Naive thymus-derived CD8-positive, alpha-beta T cell (primary cell): Measurements from ENCODE around the gene RASGEF1B. TPM values are rescaled to one million over a fixed set of nuclear protein-coding genes. Genes with fewer than 3 reads are reported as not detected.
"Not testable (repeated sequence)": the region's sequence is repeated elsewhere in the genome, so short reads cannot be mapped to it uniquely, and the experiment has no call there.

Source experiments
- ATAC-seq, 2 donors: fragments of 150-1000 bp; cut with Tn5 transposase in 1 of 2; sonication (Bioruptor Pico), chemical (Tn5 transposase) in 1 of 2; 1 replicate in 1 of 2; 2 replicates in 1 of 2; pipeline ENCODE4 v1.10.0; 2021; ENCODE audit warnings: mild to moderate bottlenecking in 2 of 2, moderate library complexity in 2 of 2
- POLR2A ChIA-PET: fragments of 350-600 bp; sonication (Branson Sonifier 250); formaldehyde crosslinking; loops from one replicate; lab custom pipeline; 2021; ENCODE audit warnings: antibody characterized with exemption; lab: Charles Lee
- DNase-seq, 10 donors: peaks; one replicate each; pipeline versions ENCODE4 v3.0.0 to v3.0.0-alpha.2; 2020 to 2022
- H3K27ac Mint-ChIP-seq, 10 donors: one replicate each; pipeline ENCODE4 v1.8.0; 2020 to 2022; ENCODE audit warnings: mild to moderate bottlenecking in 10 of 10, mixed read lengths in 10 of 10, moderate library complexity in 4 of 10, inconsistent platforms in 1 of 10
- H3K27me3 Mint-ChIP-seq, 5 donors: one replicate each; pipeline ENCODE4 v1.8.0; 2021 to 2022; ENCODE audit warnings: mixed read lengths in 5 of 5
- H3K36me3 Mint-ChIP-seq, 3 donors: one replicate each; pipeline ENCODE4 v1.8.0; 2020 to 2022; ENCODE audit warnings: mixed read lengths in 3 of 3, mild to moderate bottlenecking in 2 of 3, inconsistent platforms in 1 of 3
- H3K4me1 Mint-ChIP-seq, 4 donors: one replicate each; pipeline ENCODE4 v1.8.0; 2021 to 2022; ENCODE audit warnings: mixed read lengths in 4 of 4
- H3K4me3 Mint-ChIP-seq, 10 donors: one replicate each; pipeline ENCODE4 v1.8.0; 2020 to 2022; ENCODE audit warnings: mild to moderate bottlenecking in 10 of 10, mixed read lengths in 10 of 10, moderate library complexity in 6 of 10, inconsistent platforms in 1 of 10
- H3K9me3 Mint-ChIP-seq, 9 donors: one replicate each; pipeline ENCODE4 v1.8.0; 2020 to 2022; ENCODE audit warnings: mixed read lengths in 9 of 9, mild to moderate bottlenecking in 3 of 9, inconsistent platforms in 1 of 9, moderate library complexity in 1 of 9
- polyA plus RNA-seq, 3 donors: library from polyadenylated mRNA; unstranded; fragments of 300-500 nt; fragmentation: Illumina TruSeq; gene quantifications; one replicate each; pipeline ENCODE4 v1.2.3, GENCODE V29; 2021
- total RNA-seq, 8 experiments: library from RNA in 2 of 8; stranded (reverse) in 2 of 8; gene quantifications; one replicate each; pipeline ENCODE4 v1.2.3 and lab custom pipeline; 2021 to 2026

RASGEF1B gene
- total and polyA plus RNA-seq, 5 experiments from 2014 or later, result 6.4 to 14.7 (median 13.6) TPM

DNA sequence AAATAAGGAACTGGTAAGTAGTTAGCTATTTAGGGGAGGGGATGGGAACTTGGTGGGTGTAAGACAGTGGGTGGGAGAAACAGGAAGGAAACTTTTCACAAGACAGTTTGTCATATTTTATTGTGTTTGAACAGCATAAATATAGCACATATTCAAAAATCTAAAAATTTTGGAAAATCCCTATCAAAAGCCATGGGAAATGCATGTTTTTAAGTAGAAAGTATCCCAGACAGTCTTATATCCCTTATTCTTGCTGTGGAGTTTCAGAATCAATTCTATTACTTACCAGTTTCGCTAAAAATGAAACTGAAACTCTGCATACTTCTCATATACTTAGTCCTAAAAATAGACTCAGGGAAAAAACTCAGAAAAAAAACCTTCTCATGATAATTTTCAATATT lies 22.3 kb upstream of the RASGEF1B start:
- peak in 3 of 10 donors; percentile 31 to 48 (median 45) for DNase-seq
- Mint-ChIP-seq H3K4me1 (peaks cover 20 to 58% (median 53%) of the 10 kb centered on the region in 4 donors), H3K27me3 (no peaks in the 10 kb centered on the region), H3K27ac (peak overlapping the region; percentile 83 to 95 (median 92)), H3K36me3 (peaks cover 0 to 8% (median 7%) of the 10 kb centered on the region in 3 donors), H3K4me3 (peak overlapping the region; percentile 68 to 84 (median 78)), H3K9me3 (peaks cover 0 to 13% (median 5%) of the 10 kb centered on the region in 9 donors)
- POLR2A ChIA-PET, result interaction anchor here (0.7 to 5.2 kb wide), 2 partner anchors 16 to 22 kb away, joined by 3 to 59 read pairs; partner anchors contain the start of gene RASGEF1B
- peak in 1 of 2 donors; percentile 33 for ATAC-seq

- H3K9me3 Mint-ChIP-seq, result peaks cover 0 to 13% (median 6%) of the 10 kb centered on the region in 9 donors
- POLR2A ChIA-PET, result interaction anchor here (1.0 to 5.2 kb wide), 3 partner anchors 14 to 881 kb away, joined by 3 to 59 read pairs (median 3); partner anchors contain the start of genes HNRNPD and RASGEF1B
- H3K27ac Mint-ChIP-seq, result peak overlapping the region; percentile 83 to 98 (median 93)
- no peaks in the 10 kb centered on the region for H3K27me3 Mint-ChIP-seq
- peak overlapping the region in 9 of 10 donors; percentile 18 to 67 (median 62) for H3K4me3 Mint-ChIP-seq
- H3K4me1 Mint-ChIP-seq, result peaks cover 20 to 58% (median 53%) of the 10 kb centered on the region in 4 donors
- DNase-seq, result no peak
- peak in 1 of 2 donors; percentile 24 for ATAC-seq
- H3K36me3 Mint-ChIP-seq, result peaks cover 0 to 8% (median 8%) of the 10 kb centered on the region in 3 donors
These were observed 21.0 kb upstream of the RASGEF1B start for GRCh38 chr4:81492606-81493230.

GRCh38 chr4:81491943-81492342 lies 20.2 kb upstream of the RASGEF1B start:
- POLR2A ChIA-PET, result interaction anchor here (1.1 to 5.2 kb wide), 2 partner anchors 20 to 882 kb away, joined by 3 to 59 read pairs; partner anchors contain the start of genes HNRNPD and RASGEF1B
- Mint-ChIP-seq H3K4me1 (peaks cover 20 to 58% (median 53%) of the 10 kb centered on the region in 4 donors), H3K4me3 (peak overlapping the region in 9 of 10 donors; percentile 35 to 83 (median 64)), H3K27ac (peak overlapping the region; percentile 83 to 98 (median 93)), H3K9me3 (peaks cover 0 to 13% (median 6%) of the 10 kb centered on the region in 9 donors), H3K36me3 (peaks cover 0 to 8% (median 8%) of the 10 kb centered on the region in 3 donors), H3K27me3 (no peaks in the 10 kb centered on the region)
- DNase-seq (peak in 5 of 10 donors; percentile 30 to 90 (median 81)), ATAC-seq (peak; percentile 78 to 93)

- POLR2A ChIA-PET, result interaction anchor here (0.9 to 5.2 kb wide), 4 partner anchors 8 to 1288 kb away, joined by 4 to 59 read pairs (median 5); partner anchors contain the start of gene RASGEF1B
- Mint-ChIP-seq H3K36me3 (peaks cover 0 to 8% (median 8%) of the 10 kb centered on the region in 3 donors), H3K9me3 (peaks cover 0 to 13% (median 6%) of the 10 kb centered on the region in 9 donors), H3K4me3 (peak overlapping the region in 8 of 10 donors; percentile 16 to 70 (median 47)), H3K27ac (peak overlapping the region; percentile 38 to 98 (median 84)), H3K27me3 (no peaks in the 10 kb centered on the region), H3K4me1 (peaks cover 21 to 55% (median 51%) of the 10 kb centered on the region in 4 donors)
- ATAC-seq (peak; percentile 16 to 27), DNase-seq (peak in 2 of 10 donors; percentile 35 to 36)
These were observed 18.9 kb upstream of the RASGEF1B start for GRCh38 chr4:81490403-81491160.

- POLR2A ChIA-PET, result no interaction called here
- no peak for DNase-seq
- no peak for ATAC-seq
- Mint-ChIP-seq H3K27me3 (no peaks in the 10 kb centered on the region), H3K27ac (no peak overlapping the region), H3K36me3 (peaks cover 0 to 5% (median 3%) of the 10 kb centered on the region in 3 donors), H3K9me3 (peaks cover 0 to 8% (median 2%) of the 10 kb centered on the region in 9 donors), H3K4me1 (peaks cover 7 to 25% (median 17%) of the 10 kb centered on the region in 4 donors), H3K4me3 (no peak overlapping the region)
These were observed 14.8 kb upstream of the RASGEF1B start for GRCh38 chr4:81486502-81486901.

DNA sequence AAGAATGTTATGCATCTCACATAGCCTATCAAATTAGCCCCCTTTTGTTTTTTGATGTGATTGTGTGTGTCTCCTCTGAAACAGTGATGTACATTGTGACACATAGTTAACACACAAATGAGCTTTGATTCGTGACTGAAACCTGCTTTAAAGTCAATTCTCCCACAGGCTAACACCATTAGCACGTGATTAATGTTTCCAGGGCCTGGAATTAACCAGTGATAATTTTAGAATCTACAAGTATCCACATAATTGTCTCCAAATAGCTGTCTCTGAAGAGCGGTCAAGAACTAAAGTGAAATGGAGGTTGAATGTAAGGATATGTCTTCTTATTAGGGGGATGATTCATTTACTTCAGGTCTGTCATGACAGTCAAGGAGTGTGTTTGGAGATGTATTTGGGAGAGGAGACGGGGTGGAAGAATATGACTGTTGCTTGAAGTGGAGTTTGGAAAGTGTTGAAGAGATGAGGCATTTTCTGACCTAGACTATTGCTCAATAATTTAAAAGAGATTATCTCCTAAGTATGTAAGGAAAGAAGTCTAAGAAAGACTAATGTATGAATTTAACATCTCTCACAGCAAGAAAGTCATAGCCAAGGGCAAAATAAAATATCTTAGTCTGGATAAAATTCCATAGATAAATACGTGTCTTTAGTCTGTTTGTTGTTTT lies 13.7 kb upstream of the RASGEF1B start:
- POLR2A ChIA-PET, result no interaction called here
- H3K4me3 Mint-ChIP-seq, result no peak overlapping the region
- peaks cover 0 to 2% (median 0%) of the 10 kb centered on the region in 3 donors for H3K36me3 Mint-ChIP-seq
- no peaks in the 10 kb centered on the region for H3K27me3 Mint-ChIP-seq
- DNase-seq (no peak), ATAC-seq (no peak)
- H3K4me1 Mint-ChIP-seq, result peaks cover 5 to 17% (median 8%) of the 10 kb centered on the region in 4 donors
- H3K27ac Mint-ChIP-seq, result peak overlapping the region in 2 of 10 donors; percentile 1 to 35
- peaks cover 0 to 5% (median 0%) of the 10 kb centered on the region in 9 donors for H3K9me3 Mint-ChIP-seq

- POLR2A ChIA-PET, result interaction anchor here (0.9 kb wide), 1 partner anchor 8 kb away, joined by 4 read pairs; no protein-coding TSS in a partner anchor
- ATAC-seq, result no peak
- no peak for DNase-seq
- Mint-ChIP-seq H3K27me3 (no peaks in the 10 kb centered on the region), H3K27ac (peak overlapping the region in 3 of 10 donors; percentile 3 to 62 (median 4)), H3K36me3 (no peaks in the 10 kb centered on the region), H3K4me1 (peaks cover 0 to 8% (median 2%) of the 10 kb centered on the region in 4 donors), H3K9me3 (no peaks in the 10 kb centered on the region), H3K4me3 (no peak overlapping the region)
These were observed 10.6 kb upstream of the RASGEF1B start for GRCh38 chr4:81482326-81482725.

DNA sequence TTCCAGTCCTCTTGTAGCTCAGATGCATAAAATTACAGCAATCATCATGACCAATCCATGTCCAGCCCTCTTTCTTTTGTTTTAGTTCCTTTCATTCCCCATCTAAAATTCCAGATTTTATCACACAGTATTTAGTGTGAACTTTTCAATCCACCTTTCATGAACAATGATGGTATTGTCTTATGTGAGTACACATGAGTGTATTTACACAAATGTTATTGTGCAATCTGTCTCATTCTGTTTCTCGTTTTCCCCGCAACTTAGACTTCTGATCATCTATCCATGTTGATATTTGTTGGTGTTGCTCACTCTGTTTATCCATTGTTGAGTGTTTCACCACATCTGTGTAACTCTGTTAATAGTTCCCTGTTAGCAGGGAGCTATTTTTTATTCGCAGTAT lies 9.4 kb upstream of the RASGEF1B start:
- Mint-ChIP-seq H3K4me3 (no peak overlapping the region), H3K27me3 (no peaks in the 10 kb centered on the region), H3K9me3 (no peaks in the 10 kb centered on the region), H3K36me3 (no peaks in the 10 kb centered on the region), H3K4me1 (peaks cover 0 to 8% (median 0%) of the 10 kb centered on the region in 4 donors), H3K27ac (peak overlapping the region in 1 of 10 donors; percentile 49)
- DNase-seq (no peak), ATAC-seq (no peak)
- POLR2A ChIA-PET, result no interaction called here

GRCh38 chr4:81479573-81479972 lies 7.9 kb upstream of the RASGEF1B start:
- H3K27me3 Mint-ChIP-seq, ATAC-seq, H3K27ac Mint-ChIP-seq, POLR2A ChIA-PET, H3K9me3 Mint-ChIP-seq, H3K36me3 Mint-ChIP-seq, DNase-seq, H3K4me3 Mint-ChIP-seq: not testable (repeated sequence)
- H3K4me1 Mint-ChIP-seq, result peaks cover 2 to 12% (median 6%) of the 10 kb centered on the region in 4 donors

DNA sequence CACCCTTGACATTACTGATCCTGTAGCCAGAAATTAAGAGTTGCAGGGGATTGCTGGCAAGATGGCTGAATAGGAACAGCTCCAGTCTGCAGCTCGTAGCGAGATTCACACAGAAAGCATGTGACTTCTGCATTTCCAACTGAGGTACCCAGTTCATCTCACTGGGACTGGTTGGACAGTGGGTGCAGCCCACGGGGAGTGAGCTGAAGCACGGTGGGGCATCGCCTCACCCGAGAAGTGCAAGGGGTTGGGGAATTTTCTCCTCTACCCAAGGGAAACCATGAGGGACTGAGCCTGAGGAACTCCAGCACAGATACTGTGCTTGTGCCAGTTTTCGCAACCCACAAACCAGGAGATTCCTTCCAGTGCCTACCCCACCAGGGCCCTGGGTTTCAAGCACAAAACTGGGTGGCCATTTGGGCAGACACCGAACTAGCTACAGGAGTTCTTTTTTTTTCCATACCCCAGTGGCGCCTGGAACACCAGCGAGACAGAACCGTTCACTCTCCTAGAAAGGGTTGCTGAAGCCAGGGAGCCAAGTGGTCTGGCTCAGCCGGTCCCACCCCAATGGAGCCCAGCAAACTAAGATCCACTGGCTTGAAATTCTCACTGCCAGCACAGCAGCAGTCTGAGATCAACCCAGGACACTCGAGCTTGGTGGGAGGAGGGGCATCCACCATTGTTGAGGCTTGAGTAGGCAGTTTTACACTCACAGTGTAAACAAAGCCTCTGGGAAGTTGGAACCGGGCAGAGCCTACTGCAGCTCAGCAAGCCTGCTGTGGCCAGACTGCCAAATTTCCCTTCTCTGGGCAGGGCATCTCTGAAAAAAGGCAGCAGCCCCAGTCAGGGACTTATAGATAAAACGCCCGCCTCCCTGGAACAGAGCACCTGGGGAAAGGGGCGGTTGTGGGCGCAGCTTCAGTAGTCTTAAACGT lies 1.9 kb upstream of the RASGEF1B start:
- peak overlapping the region in 5 of 10 donors; percentile 73 to 96 (median 94) for H3K4me3 Mint-ChIP-seq

More for the DNA sequence above, 1.9 kb upstream of the RASGEF1B start:
- ATAC-seq, H3K9me3 Mint-ChIP-seq, H3K27me3 Mint-ChIP-seq, H3K36me3 Mint-ChIP-seq, DNase-seq: not testable (repeated sequence)
- POLR2A ChIA-PET, result interaction anchor here (0.6 to 3.9 kb wide), 3 partner anchors 19 to 946 kb away, joined by 4 to 59 read pairs (median 4); partner anchors contain the start of gene HNRNPD
- Mint-ChIP-seq H3K4me1 (peaks cover 31 to 48% (median 33%) of the 10 kb centered on the region in 4 donors), H3K27ac (peak overlapping the region; percentile 89 to 100 (median 98))
